ENCODE measurements around the gene CTSF. TPM values are rescaled to one million over a fixed set of nuclear protein-coding genes. Genes with fewer than 3 reads are reported as not detected.

CTSF gene
- total RNA-seq, 1 donor from 2014 or later = not detected

- H3K4me3 Mint-ChIP-seq = no peak overlapping the region
- H3K27ac Mint-ChIP-seq (ENCODE audit: unreplicated experiment) = no peak overlapping the region
- no peak for DNase-seq (ENCODE audit: low read depth, low spot score)
- no peak for TF ChIP-seq CTCF (conservative IDR thresholded peaks at IDR 0.05)
- peaks cover 3% of the 10 kb centered on the region for H3K27me3 Mint-ChIP-seq (ENCODE audit: low read depth)
- no peaks in the 10 kb centered on the region for H3K9me3 Mint-ChIP-seq
- H3K36me3 Mint-ChIP-seq (ENCODE audit: low read depth) = peaks cover 4% of the 10 kb centered on the region
- peaks cover 10% of the 10 kb centered on the region for H3K4me1 Mint-ChIP-seq
Measured at GRCh38 chr11:66539870-66540213, 28.6 kb downstream of the CTSF start.

GRCh38 chr11:66539170-66539869, 29.1 kb downstream of the CTSF start:
- TF ChIP-seq CTCF (conservative IDR thresholded peaks at IDR 0.05) = no peak
- no peak overlapping the region for H3K4me3 Mint-ChIP-seq
- H3K4me1 Mint-ChIP-seq = peaks cover 9% of the 10 kb centered on the region
- H3K36me3 Mint-ChIP-seq (ENCODE audit: low read depth) = peaks cover 4% of the 10 kb centered on the region
- no peak overlapping the region for H3K27ac Mint-ChIP-seq (ENCODE audit: unreplicated experiment)
- H3K27me3 Mint-ChIP-seq (ENCODE audit: low read depth) = peaks cover 3% of the 10 kb centered on the region
- no peak for DNase-seq (ENCODE audit: low read depth, low spot score)
- no peaks in the 10 kb centered on the region for H3K9me3 Mint-ChIP-seq

- peaks cover 4% of the 10 kb centered on the region for H3K36me3 Mint-ChIP-seq (ENCODE audit: low read depth)
- H3K27me3 Mint-ChIP-seq (ENCODE audit: low read depth) = no peaks in the 10 kb centered on the region
Measured at GRCh38 chr11:66532784-66533183, 35.6 kb downstream of the CTSF start.

GRCh38 chr11:66531841-66532240, 36.6 kb downstream of the CTSF start:
- Mint-ChIP-seq H3K4me1 (no peaks in the 10 kb centered on the region), H3K9me3 (no peaks in the 10 kb centered on the region), H3K4me3 (no peak overlapping the region), H3K36me3 (ENCODE audit: low read depth) (peaks cover 4% of the 10 kb centered on the region), H3K27me3 (ENCODE audit: low read depth) (no peaks in the 10 kb centered on the region), H3K27ac (ENCODE audit: unreplicated experiment) (no peak overlapping the region)
- DNase-seq (ENCODE audit: low read depth, low spot score) = no peak
- TF ChIP-seq CTCF (conservative IDR thresholded peaks at IDR 0.05) = no peak

More at GRCh38 chr11:66532784-66533183, 35.6 kb downstream of the CTSF start:
- no peak for TF ChIP-seq CTCF (conservative IDR thresholded peaks at IDR 0.05)
- Mint-ChIP-seq H3K27ac (ENCODE audit: unreplicated experiment) (no peak overlapping the region), H3K4me3 (no peak overlapping the region), H3K4me1 (no peaks in the 10 kb centered on the region), H3K9me3 (no peaks in the 10 kb centered on the region)
- DNase-seq (ENCODE audit: low read depth, low spot score) = no peak

- no peaks in the 10 kb centered on the region for H3K27me3 Mint-ChIP-seq (ENCODE audit: low read depth)
- H3K9me3 Mint-ChIP-seq = no peaks in the 10 kb centered on the region
- no peaks in the 10 kb centered on the region for H3K4me1 Mint-ChIP-seq
- peaks cover 4% of the 10 kb centered on the region for H3K36me3 Mint-ChIP-seq (ENCODE audit: low read depth)
- no peak overlapping the region for H3K4me3 Mint-ChIP-seq
- no peak for DNase-seq (ENCODE audit: low read depth, low spot score)
- H3K27ac Mint-ChIP-seq (ENCODE audit: unreplicated experiment) = no peak overlapping the region
- no peak for TF ChIP-seq CTCF (conservative IDR thresholded peaks at IDR 0.05)
Measured at GRCh38 chr11:66530927-66531709, 37.3 kb downstream of the CTSF start.
